ENCODE results near the gene AK5. TPM values are rescaled to one million over a fixed set of nuclear protein-coding genes. Genes with fewer than 3 reads are reported as not detected.

AK5 gene
- total RNA-seq, 2 donors from 2014 or later: 0.46 to 2.8 TPM

- Mint-ChIP-seq H3K27me3 (ENCODE audit: insufficient read depth) (no peaks in the 10 kb centered on the region), H3K9me3 (no peaks in the 10 kb centered on the region), H3K4me1 (peaks cover 12% of the 10 kb centered on the region), H3K36me3 (ENCODE audit: low read depth) (no peaks in the 10 kb centered on the region), H3K4me3 (no peak overlapping the region), H3K27ac (no peak overlapping the region)
- DNase-seq: no peak
- no peak overlapping the region for H3K27ac ChIP-seq (ENCODE audit: low read depth, low read length)
- no peaks in the 10 kb centered on the region for H3K4me1 ChIP-seq (ENCODE audit: control insufficient read depth, insufficient read depth, low read length)
- H3K9me3 ChIP-seq (ENCODE audit: control insufficient read depth, low read length): no peaks in the 10 kb centered on the region
- no peak overlapping the region for H3K9ac ChIP-seq (ENCODE audit: extremely low read depth, low read length, poor library complexity, severe bottlenecking)
- no peaks in the 10 kb centered on the region for H3K27me3 ChIP-seq (ENCODE audit: control insufficient read depth, insufficient read depth, low read length, poor library complexity, severe bottlenecking)
- 91 to 95% methylated on average over 3 to 4 of the region's 4 CpGs for WGBS, 2 experiments (ENCODE audit: insufficient coverage in 1 of 2, insufficient read length in 1 of 2)
- H3K4me3 ChIP-seq (ENCODE audit: low read length): no peak overlapping the region
- TF ChIP-seq CTCF (conservative IDR thresholded peaks at IDR 0.05): no peak
- no peaks in the 10 kb centered on the region for H3K36me3 ChIP-seq (ENCODE audit: control insufficient read depth, insufficient read depth, low read length)
These were observed 94.2 kb downstream of the AK5 start for GRCh38 chr1:77375990-77376389.

GRCh38 chr1:77378723-77379535, 97.1 kb downstream of the AK5 start:
- H3K4me3 Mint-ChIP-seq: no peak overlapping the region

GRCh38 chr1:77382366-77382765, 100.5 kb downstream of the AK5 start:
- no peaks in the 10 kb centered on the region for H3K27me3 Mint-ChIP-seq (ENCODE audit: insufficient read depth)
- H3K4me3 ChIP-seq (ENCODE audit: low read length): no peak overlapping the region
- TF ChIP-seq CTCF (conservative IDR thresholded peaks at IDR 0.05): no peak
- H3K27ac ChIP-seq (ENCODE audit: low read depth, low read length): no peak overlapping the region
- no peaks in the 10 kb centered on the region for H3K4me1 ChIP-seq (ENCODE audit: control insufficient read depth, insufficient read depth, low read length)
- 89 to 100% methylated on average over 2 to 3 of the region's 3 CpGs for WGBS, 2 experiments (ENCODE audit: insufficient coverage in 1 of 2, insufficient read length in 1 of 2)
- no peaks in the 10 kb centered on the region for H3K9me3 ChIP-seq (ENCODE audit: control insufficient read depth, low read length)
- no peak for DNase-seq
- peaks cover 6% of the 10 kb centered on the region for H3K4me1 Mint-ChIP-seq
- no peaks in the 10 kb centered on the region for H3K27me3 ChIP-seq (ENCODE audit: control insufficient read depth, insufficient read depth, low read length, poor library complexity, severe bottlenecking)
- H3K36me3 ChIP-seq (ENCODE audit: control insufficient read depth, insufficient read depth, low read length): no peaks in the 10 kb centered on the region
- no peak overlapping the region for H3K4me3 Mint-ChIP-seq
- no peaks in the 10 kb centered on the region for H3K9me3 Mint-ChIP-seq
- H3K36me3 Mint-ChIP-seq (ENCODE audit: low read depth): no peaks in the 10 kb centered on the region
- no peak overlapping the region for H3K27ac Mint-ChIP-seq
- no peak overlapping the region for H3K9ac ChIP-seq (ENCODE audit: extremely low read depth, low read length, poor library complexity, severe bottlenecking)

More at GRCh38 chr1:77378723-77379535, 97.1 kb downstream of the AK5 start:
- Histone ChIP-seq H3K36me3 (ENCODE audit: control insufficient read depth, insufficient read depth, low read length) (no peaks in the 10 kb centered on the region), H3K27me3 (ENCODE audit: control insufficient read depth, insufficient read depth, low read length, poor library complexity, severe bottlenecking) (no peaks in the 10 kb centered on the region), H3K27ac (ENCODE audit: low read depth, low read length) (no peak overlapping the region), H3K9me3 (ENCODE audit: control insufficient read depth, low read length) (no peaks in the 10 kb centered on the region), H3K4me3 (ENCODE audit: low read length) (no peak overlapping the region), H3K4me1 (ENCODE audit: control insufficient read depth, insufficient read depth, low read length) (no peaks in the 10 kb centered on the region), H3K9ac (ENCODE audit: extremely low read depth, low read length, poor library complexity, severe bottlenecking) (peak overlapping the region; percentile 16)
- H3K27ac Mint-ChIP-seq: no peak overlapping the region
- H3K4me1 Mint-ChIP-seq: peaks cover 6% of the 10 kb centered on the region
- no peaks in the 10 kb centered on the region for H3K9me3 Mint-ChIP-seq
- H3K27me3 Mint-ChIP-seq (ENCODE audit: insufficient read depth): no peaks in the 10 kb centered on the region
- no peak for TF ChIP-seq CTCF (conservative IDR thresholded peaks at IDR 0.05)
- 71 to 79% methylated on average over 6 of the region's 6 CpGs for WGBS, 2 experiments (ENCODE audit: insufficient coverage in 1 of 2, insufficient read length in 1 of 2)
- H3K36me3 Mint-ChIP-seq (ENCODE audit: low read depth): no peaks in the 10 kb centered on the region
- no peak for DNase-seq

Measured in endodermal cell (in vitro differentiated cells).